HEK293 (cell line): ENCODE measurements around the gene ANO6.

Experiments used
- CTCF ChIA-PET: fragments of 350-600 bp; formaldehyde crosslinking; extraction: SDS; loops from one replicate; lab custom pipeline; 2021; ENCODE audit warnings: antibody characterized with exemption; lab: Yijun Ruan, JAX
- POLR2A ChIA-PET: fragments of 300-600 bp; formaldehyde crosslinking; extraction: SDS; loops from one replicate; lab custom pipeline; 2020; ENCODE audit warnings: antibody characterized with exemption, inconsistent platforms; lab: Yijun Ruan, JAX
- H3K27ac ChIP-seq: fragments of 200-500 bp; sonication (Bioruptor generic); 2 replicates; pipeline ENCODE4 v1.5.1; 2014; ENCODE audit warnings: low read depth, low read length, control low read depth, inconsistent platforms; ENCODE audit errors: extremely low read depth
- H3K36me3 ChIP-seq, 2 experiments: fragments of 200-500 bp in 1 of 2; sonication (Bioruptor generic) in 1 of 2; 1 replicate in 1 of 2; 2 replicates in 1 of 2; pipeline ENCODE4 v1.5.1; 2014 to 2017; ENCODE audit warnings: inconsistent platforms in 2 of 2, low read length in 2 of 2; ENCODE audit not compliant: control insufficient read depth in 2 of 2, insufficient read depth in 1 of 2
- H3K4me1 ChIP-seq: fragments of 200-500 bp; sonication (Bioruptor generic); 2 replicates; pipeline ENCODE4 v1.5.1; 2014; ENCODE audit warnings: mild to moderate bottlenecking, low read length, inconsistent platforms; ENCODE audit not compliant: control insufficient read depth, insufficient read depth
- H3K4me3 ChIP-seq: 2 replicates; pipeline ENCODE4 v1.5.1; 2011; ENCODE audit warnings: low read depth, mild to moderate bottlenecking, control low read depth, low read length, moderate library complexity
- H3K9me3 ChIP-seq: fragments of 200-500 bp; sonication (Bioruptor generic); 2 replicates; pipeline ENCODE4 v1.5.1; 2014; ENCODE audit warnings: low read depth, low read length, inconsistent platforms; ENCODE audit not compliant: control insufficient read depth, insufficient read depth
- KLF10 ChIP-seq: fragments of 450-650 bp; IDR thresholded peaks from 2 replicates; pipeline ENCODE4 v1.5.1; 2018; ENCODE audit warnings: missing biosample characterization, mild to moderate bottlenecking, missing genetic modification characterization
- PRDM1 ChIP-seq: fragments of 450-650 bp; formaldehyde crosslinking; IDR thresholded peaks from 2 replicates; pipeline ENCODE4; 2016; ENCODE audit warnings: missing biosample characterization, missing genetic modification characterization
- SCRT2 ChIP-seq: fragments of 450-650 bp; formaldehyde crosslinking; IDR thresholded peaks from 2 replicates; pipeline ENCODE4 v1.5.1; 2016; ENCODE audit warnings: missing biosample characterization, missing genetic modification characterization
- SP7 ChIP-seq: fragments of 450-650 bp; formaldehyde crosslinking; IDR thresholded peaks from 2 replicates; pipeline ENCODE4 v1.5.1; 2016; ENCODE audit warnings: missing biosample characterization, missing genetic modification characterization
- ZBTB17 ChIP-seq: fragments of 450-650 bp; formaldehyde crosslinking; IDR thresholded peaks from 2 replicates; pipeline ENCODE4 v1.5.1; 2016; ENCODE audit warnings: missing biosample characterization, missing genetic modification characterization
- ZBTB20 ChIP-seq: fragments of 450-650 bp; formaldehyde crosslinking; IDR thresholded peaks from 2 replicates; pipeline ENCODE4 v1.5.1; 2016; ENCODE audit warnings: missing biosample characterization, missing genetic modification characterization
- ZIC2 ChIP-seq: fragments of 450-650 bp; formaldehyde crosslinking; IDR thresholded peaks from 2 replicates; pipeline ENCODE4 v1.5.1; 2016; ENCODE audit warnings: missing biosample characterization, missing genetic modification characterization
- ZNF146 ChIP-seq: fragments of 450-650 bp; formaldehyde crosslinking; IDR thresholded peaks from 2 replicates; pipeline ENCODE4 v1.5.1; 2016; ENCODE audit warnings: missing biosample characterization, missing genetic modification characterization
- ZNF335 ChIP-seq: fragments of 450-650 bp; formaldehyde crosslinking; conservative IDR thresholded peaks from 2 replicates; pipeline ENCODE4 v1.5.1; 2016; ENCODE audit warnings: missing biosample characterization, missing genetic modification characterization
- ZNF398 ChIP-seq: fragments of 450-650 bp; formaldehyde crosslinking; IDR thresholded peaks from 2 replicates; pipeline ENCODE4 v1.5.1; 2017; ENCODE audit warnings: missing biosample characterization, missing genetic modification characterization
- ZNF585B ChIP-seq: fragments of 450-650 bp; formaldehyde crosslinking; IDR thresholded peaks from 2 replicates; pipeline ENCODE4 v1.5.1; 2016; ENCODE audit warnings: missing biosample characterization, missing genetic modification characterization
- ZNF600 ChIP-seq: fragments of 450-650 bp; formaldehyde crosslinking; IDR thresholded peaks from 2 replicates; pipeline ENCODE4 v1.5.1; 2016; ENCODE audit warnings: missing biosample characterization, missing genetic modification characterization
- TF ChIP-seq, protein P1 (sequence below): fragments of 450-650 bp; formaldehyde crosslinking; IDR thresholded peaks from 2 replicates; pipeline ENCODE4 v1.5.0; 2017; ENCODE audit warnings: missing biosample characterization, missing genetic modification characterization, borderline replicate concordance
- TF ChIP-seq, protein P2 (sequence below): fragments of 450-650 bp; formaldehyde crosslinking; IDR thresholded peaks from 2 replicates; pipeline ENCODE4 v1.5.1; 2016; ENCODE audit warnings: missing biosample characterization, missing genetic modification characterization
- TF ChIP-seq, protein P3 (sequence below): fragments of 450-650 bp; formaldehyde crosslinking; IDR thresholded peaks from 2 replicates; pipeline ENCODE4 v1.5.1; 2016; ENCODE audit warnings: missing biosample characterization, missing genetic modification characterization

ANO6 gene

GRCh38 chr12:45234139-45234865 lies 18.4 kb downstream of the ANO6 start (continued):
- TF ChIP-seq ZNF398 (tag by site-specific recombination) (peak; percentile 64), ZNF335 (peak; percentile 53), ZBTB17 (peak; percentile 50; the same call in 1 of the 2 replicates), ZBTB20 (tag by site-specific recombination) (0 out of 2 replicates have a peak, but pooled peaks have one; percentile 20), PRDM1 (tag by site-specific recombination) (peak; percentile 85), ZNF600 (tag by site-specific recombination) (peak; percentile 60), SP7 (tag by site-specific recombination) (peak; percentile 38)
- TF ChIP-seq, protein P1, sequence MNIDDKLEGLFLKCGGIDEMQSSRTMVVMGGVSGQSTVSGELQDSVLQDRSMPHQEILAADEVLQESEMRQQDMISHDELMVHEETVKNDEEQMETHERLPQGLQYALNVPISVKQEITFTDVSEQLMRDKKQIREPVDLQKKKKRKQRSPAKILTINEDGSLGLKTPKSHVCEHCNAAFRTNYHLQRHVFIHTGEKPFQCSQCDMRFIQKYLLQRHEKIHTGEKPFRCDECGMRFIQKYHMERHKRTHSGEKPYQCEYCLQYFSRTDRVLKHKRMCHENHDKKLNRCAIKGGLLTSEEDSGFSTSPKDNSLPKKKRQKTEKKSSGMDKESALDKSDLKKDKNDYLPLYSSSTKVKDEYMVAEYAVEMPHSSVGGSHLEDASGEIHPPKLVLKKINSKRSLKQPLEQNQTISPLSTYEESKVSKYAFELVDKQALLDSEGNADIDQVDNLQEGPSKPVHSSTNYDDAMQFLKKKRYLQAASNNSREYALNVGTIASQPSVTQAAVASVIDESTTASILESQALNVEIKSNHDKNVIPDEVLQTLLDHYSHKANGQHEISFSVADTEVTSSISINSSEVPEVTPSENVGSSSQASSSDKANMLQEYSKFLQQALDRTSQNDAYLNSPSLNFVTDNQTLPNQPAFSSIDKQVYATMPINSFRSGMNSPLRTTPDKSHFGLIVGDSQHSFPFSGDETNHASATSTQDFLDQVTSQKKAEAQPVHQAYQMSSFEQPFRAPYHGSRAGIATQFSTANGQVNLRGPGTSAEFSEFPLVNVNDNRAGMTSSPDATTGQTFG (tag by site-specific recombination), result no peak
- TF ChIP-seq, protein P2, sequence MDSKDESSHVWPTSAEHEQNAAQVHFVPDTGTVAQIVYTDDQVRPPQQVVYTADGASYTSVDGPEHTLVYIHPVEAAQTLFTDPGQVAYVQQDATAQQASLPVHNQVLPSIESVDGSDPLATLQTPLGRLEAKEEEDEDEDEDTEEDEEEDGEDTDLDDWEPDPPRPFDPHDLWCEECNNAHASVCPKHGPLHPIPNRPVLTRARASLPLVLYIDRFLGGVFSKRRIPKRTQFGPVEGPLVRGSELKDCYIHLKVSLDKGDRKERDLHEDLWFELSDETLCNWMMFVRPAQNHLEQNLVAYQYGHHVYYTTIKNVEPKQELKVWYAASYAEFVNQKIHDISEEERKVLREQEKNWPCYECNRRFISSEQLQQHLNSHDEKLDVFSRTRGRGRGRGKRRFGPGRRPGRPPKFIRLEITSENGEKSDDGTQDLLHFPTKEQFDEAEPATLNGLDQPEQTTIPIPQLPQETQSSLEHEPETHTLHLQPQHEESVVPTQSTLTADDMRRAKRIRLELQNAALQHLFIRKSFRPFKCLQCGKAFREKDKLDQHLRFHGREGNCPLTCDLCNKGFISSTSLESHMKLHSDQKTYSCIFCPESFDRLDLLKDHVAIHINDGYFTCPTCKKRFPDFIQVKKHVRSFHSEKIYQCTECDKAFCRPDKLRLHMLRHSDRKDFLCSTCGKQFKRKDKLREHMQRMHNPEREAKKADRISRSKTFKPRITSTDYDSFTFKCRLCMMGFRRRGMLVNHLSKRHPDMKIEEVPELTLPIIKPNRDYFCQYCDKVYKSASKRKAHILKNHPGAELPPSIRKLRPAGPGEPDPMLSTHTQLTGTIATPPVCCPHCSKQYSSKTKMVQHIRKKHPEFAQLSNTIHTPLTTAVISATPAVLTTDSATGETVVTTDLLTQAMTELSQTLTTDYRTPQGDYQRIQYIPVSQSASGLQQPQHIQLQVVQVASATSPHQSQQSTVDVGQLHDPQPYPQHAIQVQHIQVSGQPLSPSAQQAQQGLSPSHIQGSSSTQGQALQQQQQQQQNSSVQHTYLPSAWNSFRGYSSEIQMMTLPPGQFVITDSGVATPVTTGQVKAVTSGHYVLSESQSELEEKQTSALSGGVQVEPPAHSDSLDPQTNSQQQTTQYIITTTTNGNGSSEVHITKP (tag by site-specific recombination), result peak; percentile 44

DNA sequence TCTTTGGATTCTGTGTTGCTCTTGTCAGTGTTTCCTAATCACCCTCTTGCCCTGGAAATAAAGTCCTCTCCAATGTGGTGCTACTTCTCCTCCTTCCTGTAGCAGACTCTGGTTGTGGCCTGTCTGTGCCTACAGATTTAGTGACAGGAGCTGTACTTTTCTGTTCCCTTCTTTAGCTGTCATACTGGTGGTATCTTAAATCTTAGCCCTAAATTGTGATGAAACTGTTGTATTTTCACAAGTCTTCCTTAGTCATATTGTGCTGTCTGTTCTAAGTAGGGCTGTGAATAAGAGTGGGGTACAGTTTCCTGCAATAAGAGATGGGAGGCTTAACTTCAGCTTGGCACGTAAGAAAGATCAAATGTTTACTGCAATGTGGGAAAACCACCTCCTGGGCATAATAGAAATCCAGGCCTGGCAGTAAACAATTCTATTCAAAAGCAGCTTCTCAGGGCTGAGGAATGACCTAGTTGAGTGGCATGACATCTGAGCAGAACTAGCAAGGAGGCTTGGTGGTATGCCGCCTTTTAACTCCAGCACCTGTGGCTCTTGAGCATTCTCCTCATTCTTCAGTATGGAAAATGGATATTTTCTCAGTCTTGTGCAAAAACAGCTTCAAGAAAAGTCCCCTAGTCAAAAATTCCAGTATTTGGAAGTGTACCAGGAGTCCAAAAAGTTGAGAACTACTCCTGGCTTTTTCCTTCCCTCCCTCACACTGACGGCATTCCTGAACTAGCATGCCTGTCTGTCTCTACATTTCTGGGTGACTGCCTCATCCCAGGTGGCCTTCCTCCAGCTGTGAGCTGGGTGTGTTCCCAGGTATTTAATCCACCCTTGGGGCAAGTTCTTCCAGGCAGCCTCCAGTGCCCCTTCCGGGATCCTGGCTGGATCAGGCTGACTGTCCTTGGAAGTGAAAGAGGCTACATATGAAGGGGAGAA lies 19.5 kb downstream of the ANO6 start:
- Histone ChIP-seq H3K9me3 (no peaks in the 10 kb centered on the region), H3K4me1 (peaks cover 45% of the 10 kb centered on the region), H3K27ac (no peak overlapping the region), H3K36me3 (no peaks in the 10 kb centered on the region), H3K4me3 (no peak overlapping the region)
- TF ChIP-seq ZIC2 (tag by site-specific recombination) (peak; percentile 62), ZNF146 (tag by site-specific recombination) (no peak), ZNF585B (0 out of 2 replicates have a peak, but pooled peaks have one; percentile 22), KLF10 (tag by site-specific recombination) (0 out of 2 replicates have a peak, but pooled peaks have one; percentile 27), SCRT2 (tag by site-specific recombination) (peak; percentile 31; the same call in 1 of the 2 replicates)
- TF ChIP-seq, protein P3, sequence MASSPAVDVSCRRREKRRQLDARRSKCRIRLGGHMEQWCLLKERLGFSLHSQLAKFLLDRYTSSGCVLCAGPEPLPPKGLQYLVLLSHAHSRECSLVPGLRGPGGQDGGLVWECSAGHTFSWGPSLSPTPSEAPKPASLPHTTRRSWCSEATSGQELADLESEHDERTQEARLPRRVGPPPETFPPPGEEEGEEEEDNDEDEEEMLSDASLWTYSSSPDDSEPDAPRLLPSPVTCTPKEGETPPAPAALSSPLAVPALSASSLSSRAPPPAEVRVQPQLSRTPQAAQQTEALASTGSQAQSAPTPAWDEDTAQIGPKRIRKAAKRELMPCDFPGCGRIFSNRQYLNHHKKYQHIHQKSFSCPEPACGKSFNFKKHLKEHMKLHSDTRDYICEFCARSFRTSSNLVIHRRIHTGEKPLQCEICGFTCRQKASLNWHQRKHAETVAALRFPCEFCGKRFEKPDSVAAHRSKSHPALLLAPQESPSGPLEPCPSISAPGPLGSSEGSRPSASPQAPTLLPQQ (tag by site-specific recombination), result no peak
- POLR2A ChIA-PET, result interaction anchor here (0.6 to 1.8 kb wide), 3 partner anchors 18 to 629 kb away, joined by 3 to 6 read pairs (median 3); partner anchors contain the start of gene ANO6
- CTCF ChIA-PET, result no interaction called here
